Calu3 (cell line): ENCODE measurements around the gene NDST4. TPM values are rescaled to one million over a fixed set of nuclear protein-coding genes. Genes with fewer than 3 reads are reported as not detected.

ENCODE experiments used
- BruUV-seq: library from RNA; stranded (reverse); fragments of 400-500 nt; replicated peaks from 2 replicates; lab custom pipeline; 2021; lab: Mats Ljungman, UMichigan
- CTCF ChIA-PET: fragments of 300-600 bp; sonication (Branson Sonifier 250); formaldehyde crosslinking; loops from one replicate; lab custom pipeline; 2022; ENCODE audit warnings: antibody characterized with exemption; lab: Charles Lee
- DNase-seq: peaks from one replicate; pipeline ENCODE4 v3.0.0; 2022
- H3K27ac Mint-ChIP-seq: one replicate; pipeline ENCODE4 v1.8.0; 2022; ENCODE audit warnings: mixed read lengths; ENCODE audit not compliant: unreplicated experiment
- H3K27me3 Mint-ChIP-seq: one replicate; pipeline ENCODE4 v1.8.0; 2022; ENCODE audit warnings: mixed read lengths; ENCODE audit not compliant: unreplicated experiment
- H3K36me3 Mint-ChIP-seq: one replicate; pipeline ENCODE4 v1.8.0; 2022; ENCODE audit warnings: mild to moderate bottlenecking, moderate library complexity, mixed read lengths; ENCODE audit not compliant: insufficient read depth, unreplicated experiment
- H3K4me1 Mint-ChIP-seq: one replicate; pipeline ENCODE4 v1.8.0; 2022; ENCODE audit warnings: mild to moderate bottlenecking, low read depth, mixed read lengths; ENCODE audit not compliant: unreplicated experiment
- H3K4me3 Mint-ChIP-seq: one replicate; pipeline ENCODE4 v1.8.0; 2022; ENCODE audit warnings: mild to moderate bottlenecking, low read depth, moderate library complexity, mixed read lengths; ENCODE audit not compliant: unreplicated experiment
- H3K9me3 Mint-ChIP-seq: one replicate; pipeline ENCODE4 v1.8.0; 2022; ENCODE audit warnings: low read depth, mixed read lengths; ENCODE audit not compliant: unreplicated experiment
- CTCF ChIP-seq: fragments of 200-600 bp; IDR thresholded peaks from one replicate; pipeline ENCODE4 v1.8.0; 2022; ENCODE audit warnings: antibody characterized with exemption; ENCODE audit not compliant: unreplicated experiment
- intact Hi-C: fragments of 100-400 bp; cut with micrococcal nuclease; formaldehyde crosslinking; loops from one replicate; pipeline ENCODE4 v1.10.0; 2022; ENCODE audit not compliant: unreplicated experiment
- total RNA-seq: library from RNA; stranded (reverse); gene quantifications from 2 replicates; pipeline ENCODE4 v1.2.3, GENCODE V29; 2022

The NDST4 gene
- total RNA-seq, 1 experiment from 2014 or later, result not detected

DNA sequence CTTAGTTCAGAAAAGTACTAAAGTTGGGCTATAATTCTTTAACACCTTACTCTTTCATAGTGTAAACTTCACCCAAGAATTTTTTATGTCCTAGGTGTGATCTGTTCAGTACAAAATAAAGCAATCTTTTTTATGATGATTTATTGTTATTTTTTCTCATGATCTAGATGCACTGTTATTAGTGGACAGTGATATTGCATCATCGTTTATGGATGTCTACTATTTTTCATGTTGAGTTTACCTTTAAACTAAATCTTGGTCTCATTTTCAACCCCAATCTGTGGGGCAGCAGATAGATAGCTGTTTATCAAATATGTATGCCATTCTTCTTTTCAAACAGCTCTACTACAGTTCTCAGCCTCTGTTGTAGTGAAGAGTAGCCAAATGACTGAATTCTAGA, 299.5 kb downstream of the NDST4 start:
- Mint-ChIP-seq H3K4me1 (no peaks in the 10 kb centered on the region), H3K36me3 (no peaks in the 10 kb centered on the region), H3K27me3 (no peaks in the 10 kb centered on the region), H3K9me3 (no peaks in the 10 kb centered on the region), H3K4me3 (no peak overlapping the region), H3K27ac (no peak overlapping the region)
- BruUV-seq, result no TSS peak
- CTCF ChIA-PET, result no interaction called here
- DNase-seq, result no peak
- intact Hi-C loops, result no loop called here
- TF ChIP-seq CTCF, result no peak

- no TSS peak for BruUV-seq
- intact Hi-C loops, result no loop called here
- Mint-ChIP-seq H3K27me3 (no peaks in the 10 kb centered on the region), H3K4me1 (no peaks in the 10 kb centered on the region), H3K4me3 (no peak overlapping the region), H3K36me3 (peaks cover 8% of the 10 kb centered on the region), H3K27ac (no peak overlapping the region), H3K9me3 (no peaks in the 10 kb centered on the region)
- no peak for TF ChIP-seq CTCF
- CTCF ChIA-PET, result no interaction called here
- no peak for DNase-seq
These were observed 301.7 kb downstream of the NDST4 start for GRCh38 chr4:114811564-114812301.

GRCh38 chr4:114807759-114808404, 305.5 kb downstream of the NDST4 start:
- peak; percentile 1 for DNase-seq
- no TSS peak for BruUV-seq
- H3K27me3 Mint-ChIP-seq, result no peaks in the 10 kb centered on the region
- no peaks in the 10 kb centered on the region for H3K9me3 Mint-ChIP-seq
- peaks cover 8% of the 10 kb centered on the region for H3K36me3 Mint-ChIP-seq
- CTCF ChIA-PET, result no interaction called here
- no peak overlapping the region for H3K4me3 Mint-ChIP-seq
- H3K4me1 Mint-ChIP-seq, result no peaks in the 10 kb centered on the region
- no peak overlapping the region for H3K27ac Mint-ChIP-seq
- intact Hi-C loops, result no loop called here
- TF ChIP-seq CTCF, result peak; percentile 67

DNA sequence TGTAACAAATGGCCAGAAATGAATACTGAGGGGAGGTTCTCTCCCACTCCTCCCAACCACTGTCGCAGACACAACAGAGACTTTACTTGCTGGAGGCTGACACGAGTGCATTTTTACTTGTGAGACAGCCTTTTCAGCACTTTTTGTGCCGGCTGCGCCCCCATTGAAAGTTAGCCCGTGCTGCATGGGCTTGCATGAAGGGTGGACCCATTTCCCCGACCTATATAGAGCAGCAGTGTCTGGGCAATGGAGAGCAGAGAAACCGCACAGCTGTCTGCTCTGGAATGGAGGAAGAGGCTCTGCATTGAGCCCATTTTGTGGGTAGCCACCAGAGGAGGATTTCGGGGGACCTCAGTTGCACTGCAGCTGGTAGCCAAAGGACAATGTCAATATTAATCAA, 306.1 kb downstream of the NDST4 start:
- intact Hi-C loops, result no loop called here
- no peaks in the 10 kb centered on the region for H3K27me3 Mint-ChIP-seq

More for the DNA sequence above, 306.1 kb downstream of the NDST4 start:
- Mint-ChIP-seq H3K27ac (no peak overlapping the region), H3K4me1 (no peaks in the 10 kb centered on the region), H3K4me3 (no peak overlapping the region), H3K9me3 (no peaks in the 10 kb centered on the region), H3K36me3 (peaks cover 8% of the 10 kb centered on the region)
- CTCF ChIA-PET, result no interaction called here
- BruUV-seq, result no TSS peak
- no peak for DNase-seq
- no peak for TF ChIP-seq CTCF
